ENCODE measurements around the gene HPF1.
A peak's percentile ranks its signal among the peaks of the same experiment; 100 is the strongest.

DNA sequence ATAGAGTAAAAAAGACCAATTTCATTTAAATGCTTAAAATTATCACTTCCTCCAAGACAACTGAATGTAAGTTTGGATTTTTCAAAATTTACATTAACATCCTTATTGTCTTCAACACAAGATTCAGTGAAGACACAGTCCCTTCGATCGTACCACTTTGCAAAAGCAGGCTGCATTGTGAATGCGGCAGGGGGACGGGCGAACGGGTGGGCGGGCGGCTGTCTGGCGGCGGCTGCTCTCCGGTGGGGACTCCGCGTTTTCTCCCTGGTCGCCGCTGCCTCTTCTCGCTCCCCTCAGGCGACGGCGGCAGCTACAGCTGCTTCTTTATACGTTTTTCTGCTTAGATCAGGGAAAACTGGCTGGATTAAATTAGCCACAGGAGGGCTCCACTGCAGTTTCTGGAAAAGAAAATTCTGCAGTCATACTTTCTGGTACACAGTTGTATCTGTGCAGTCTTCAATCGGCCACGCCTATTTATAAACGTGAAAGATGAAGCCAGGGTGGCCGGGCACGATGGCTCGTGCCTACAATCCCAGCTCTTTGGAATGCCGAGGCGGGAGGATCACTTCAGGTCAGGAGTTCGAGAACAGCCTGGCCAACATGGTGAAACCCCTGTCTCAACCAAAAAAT, 33.9 kb upstream of the HPF1 start:
- TF ChIP-seq POLR2A (IDR thresholded peaks at IDR 0.05; ENCODE audit: extremely low read depth, insufficient read length), result no peak
- TF ChIP-seq CTCF (IDR thresholded peaks at IDR 0.05; ENCODE audit: low read depth, low read length), result peak; percentile 28
- TF ChIP-seq, protein P1, sequence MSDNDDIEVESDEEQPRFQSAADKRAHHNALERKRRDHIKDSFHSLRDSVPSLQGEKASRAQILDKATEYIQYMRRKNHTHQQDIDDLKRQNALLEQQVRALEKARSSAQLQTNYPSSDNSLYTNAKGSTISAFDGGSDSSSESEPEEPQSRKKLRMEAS (IDR thresholded peaks at IDR 0.05; ENCODE audit: low read depth, low read length), result no peak
- TF ChIP-seq MYC (IDR thresholded peaks at IDR 0.05; ENCODE audit: low read depth, low read length), result no peak

Measured in NB4 (cell line).